Stimulated activated CD8-positive, alpha-beta memory T cell treated with anti-CD3 and anti-CD28 coated beads, Interleukin-15, amount 100 ng/mL, for 4 hours (primary cell): ENCODE measurements around the gene CPE.
"Not testable (repeated sequence)": the region's sequence is repeated elsewhere in the genome, so short reads cannot be mapped to it uniquely, and the experiment has no call there.

Experiments used
- DNase-seq, 2 donors: peaks; one replicate each; pipeline ENCODE4 v3.0.0-alpha.2; 2020; ENCODE audit warnings: low read depth in 2 of 2

CPE gene

DNA sequence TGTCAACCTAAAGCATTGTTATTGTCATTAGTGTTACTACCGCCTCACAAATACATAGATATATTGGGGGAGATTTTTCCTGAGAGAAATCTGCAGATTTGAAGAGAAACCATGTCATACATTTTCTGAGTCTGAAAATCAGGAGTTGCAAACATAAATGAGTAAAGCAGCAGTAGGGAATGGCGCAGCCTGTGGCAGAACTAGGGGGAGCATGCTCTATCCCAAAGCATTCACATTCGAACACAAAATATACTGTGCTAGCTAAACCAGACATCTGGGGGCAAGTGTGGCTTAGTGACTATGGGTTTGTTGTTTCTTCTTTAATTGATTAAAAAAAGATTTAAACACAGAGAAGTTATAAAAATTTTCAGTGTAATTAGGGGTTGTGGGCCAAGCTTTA lies 83.2 kb downstream of the CPE start:
- DNase-seq: no peak

DNA sequence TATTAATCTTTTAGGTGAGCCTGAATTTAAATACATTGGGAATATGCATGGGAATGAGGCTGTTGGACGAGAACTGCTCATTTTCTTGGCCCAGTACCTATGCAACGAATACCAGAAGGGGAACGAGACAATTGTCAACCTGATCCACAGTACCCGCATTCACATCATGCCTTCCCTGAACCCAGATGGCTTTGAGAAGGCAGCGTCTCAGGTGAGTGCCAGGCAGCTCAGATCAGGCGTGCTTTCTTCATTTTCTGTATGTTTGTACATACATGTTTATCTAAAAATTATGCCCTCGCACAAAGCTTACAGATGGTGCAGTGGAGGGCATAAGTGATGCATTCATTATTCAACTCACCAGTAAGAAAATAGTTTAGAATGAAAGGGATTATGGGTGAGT lies 85.6 kb downstream of the CPE start:
- no peak for DNase-seq

DNA sequence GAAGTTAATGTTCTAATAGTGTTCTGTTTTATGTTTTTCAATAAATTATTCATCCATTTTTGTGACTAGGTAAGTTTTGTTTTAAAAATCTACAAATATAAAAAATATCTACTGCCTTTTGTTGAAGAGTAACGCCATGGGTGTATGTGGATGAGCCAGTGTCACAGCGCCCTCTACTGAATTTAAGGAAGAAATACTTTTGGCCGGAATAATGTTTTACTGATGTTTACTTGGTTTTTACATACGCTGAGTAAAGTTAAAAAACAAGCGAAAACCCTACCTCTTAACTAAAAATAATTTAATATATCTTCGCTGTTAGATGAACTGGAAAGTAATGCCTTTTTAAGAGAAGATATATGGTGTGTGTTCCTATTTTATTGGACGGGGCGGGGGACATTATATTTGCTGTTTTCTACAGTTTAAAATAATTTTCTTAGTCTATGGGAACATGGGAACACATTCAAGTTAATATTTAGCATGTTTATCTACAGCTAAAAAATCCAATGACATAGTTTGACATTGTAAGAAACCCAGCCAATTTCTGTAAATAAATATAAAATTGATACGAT lies 86.1 kb downstream of the CPE start:
- DNase-seq: no peak

DNA sequence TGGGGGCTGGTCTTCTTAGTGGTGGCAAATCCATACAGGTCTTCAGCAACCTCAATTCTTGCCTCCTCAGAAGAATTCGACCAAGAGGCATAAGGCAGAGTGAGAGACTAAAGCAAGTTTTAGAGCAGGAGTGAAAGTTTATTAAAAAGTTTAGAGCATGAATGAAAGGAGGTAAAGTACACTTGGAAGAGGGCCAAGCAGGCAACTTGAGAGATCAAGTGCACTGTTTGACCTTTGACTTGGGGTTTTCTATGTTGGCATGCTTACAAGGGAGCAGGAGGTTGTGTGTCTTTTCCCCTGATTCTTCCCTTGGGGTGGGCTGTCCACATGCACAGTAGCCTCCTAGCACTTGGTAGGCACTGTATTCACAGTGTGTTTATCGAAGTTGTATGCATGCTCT lies 91.2 kb downstream of the CPE start:
- no peak for DNase-seq

DNA sequence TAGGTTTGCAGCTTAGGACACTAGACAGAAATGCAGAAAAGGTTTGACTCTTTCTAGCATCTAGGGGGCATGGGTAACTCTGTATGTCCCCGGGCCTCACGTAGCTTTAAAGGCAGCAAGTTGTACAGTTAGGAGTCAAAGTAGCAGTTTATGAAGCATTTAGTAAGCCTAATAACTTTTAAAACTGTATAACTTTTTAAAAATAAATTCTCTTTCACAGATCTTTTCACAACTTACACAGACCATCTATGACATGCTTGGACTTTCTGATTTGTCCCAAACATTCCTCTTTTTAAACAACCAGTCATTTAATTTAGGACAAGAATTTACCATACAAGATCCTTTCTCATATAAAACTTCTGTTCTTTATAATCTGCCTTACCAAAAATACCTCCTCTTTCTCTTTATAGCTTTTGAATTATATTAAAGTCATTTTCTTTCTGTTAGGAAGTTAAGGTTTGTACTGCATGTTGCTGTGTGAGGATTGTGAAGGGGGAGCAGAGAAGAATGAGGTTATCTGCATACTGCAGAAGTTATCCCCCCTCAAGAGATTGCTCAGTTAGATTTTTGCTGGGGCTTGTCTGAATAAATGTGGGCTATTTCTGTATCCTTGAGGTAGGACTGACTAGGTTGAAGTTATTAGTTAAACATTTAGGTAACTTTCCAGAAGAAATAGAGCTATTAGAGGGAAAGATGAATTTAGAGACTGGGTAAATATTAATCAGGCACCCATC lies 94.3 kb downstream of the CPE start:
- no peak for DNase-seq

DNA sequence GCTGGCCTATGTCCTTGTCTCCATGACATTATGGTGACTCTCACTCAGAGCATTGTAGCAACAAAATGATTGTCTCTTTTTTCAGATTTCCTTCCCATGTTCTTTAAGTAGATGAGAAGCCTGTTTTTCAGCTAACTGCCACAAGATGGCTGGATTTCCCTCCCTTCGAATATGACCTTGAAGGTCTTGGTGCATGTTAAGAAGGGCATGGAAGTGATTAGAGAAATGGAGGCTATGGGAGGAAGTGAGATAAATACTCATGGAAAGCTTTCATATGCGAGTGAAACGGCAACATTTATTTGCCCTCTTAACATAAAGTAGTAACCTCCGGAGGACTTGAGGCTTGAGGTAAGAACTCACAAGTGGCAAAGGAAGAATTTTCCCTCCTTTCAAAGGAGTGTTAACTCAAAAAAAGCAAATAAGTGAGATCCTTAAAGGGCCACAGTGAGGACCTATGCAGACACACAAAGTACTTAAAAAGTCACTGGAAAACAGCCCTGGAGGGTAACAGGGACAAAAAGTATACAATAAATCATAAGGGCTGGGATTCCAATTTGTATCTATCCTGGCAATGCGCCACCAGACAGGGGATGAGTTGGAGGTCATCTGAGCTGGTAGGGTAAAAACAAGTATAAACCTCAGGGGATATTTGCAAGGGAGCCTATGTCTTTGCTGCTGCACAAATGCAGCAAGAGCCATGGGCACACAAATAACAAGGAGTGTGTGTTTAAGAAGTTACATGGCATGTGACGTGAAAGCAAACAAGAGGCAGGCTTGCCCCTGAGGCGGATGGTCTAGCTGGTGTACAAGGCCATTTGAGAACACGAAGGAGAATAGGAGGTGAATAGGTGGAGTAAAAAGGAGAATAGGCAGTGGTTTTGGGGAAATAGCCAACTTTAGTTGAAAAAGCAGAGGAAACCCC lies 96.2 kb downstream of the CPE start:
- no peak for DNase-seq

DNA sequence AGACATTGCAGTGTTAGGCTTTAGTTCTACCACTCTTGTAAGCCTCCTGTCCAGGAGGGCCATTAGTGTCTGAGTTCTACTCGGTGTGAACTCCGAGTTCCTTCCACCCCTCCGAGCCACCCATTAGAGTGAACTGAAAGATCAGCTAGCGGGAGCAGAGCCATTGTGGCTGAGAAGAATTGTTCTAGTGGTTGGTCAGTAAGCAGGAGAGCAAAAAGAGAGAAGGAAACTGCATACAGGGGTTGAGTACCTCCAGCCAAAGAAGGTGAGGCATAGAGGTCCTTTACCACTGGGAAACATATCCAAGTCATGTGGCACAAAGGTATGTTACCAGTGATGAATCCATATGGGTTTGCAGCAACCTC lies 96.9 kb downstream of the CPE start:
- no peak for DNase-seq

DNA sequence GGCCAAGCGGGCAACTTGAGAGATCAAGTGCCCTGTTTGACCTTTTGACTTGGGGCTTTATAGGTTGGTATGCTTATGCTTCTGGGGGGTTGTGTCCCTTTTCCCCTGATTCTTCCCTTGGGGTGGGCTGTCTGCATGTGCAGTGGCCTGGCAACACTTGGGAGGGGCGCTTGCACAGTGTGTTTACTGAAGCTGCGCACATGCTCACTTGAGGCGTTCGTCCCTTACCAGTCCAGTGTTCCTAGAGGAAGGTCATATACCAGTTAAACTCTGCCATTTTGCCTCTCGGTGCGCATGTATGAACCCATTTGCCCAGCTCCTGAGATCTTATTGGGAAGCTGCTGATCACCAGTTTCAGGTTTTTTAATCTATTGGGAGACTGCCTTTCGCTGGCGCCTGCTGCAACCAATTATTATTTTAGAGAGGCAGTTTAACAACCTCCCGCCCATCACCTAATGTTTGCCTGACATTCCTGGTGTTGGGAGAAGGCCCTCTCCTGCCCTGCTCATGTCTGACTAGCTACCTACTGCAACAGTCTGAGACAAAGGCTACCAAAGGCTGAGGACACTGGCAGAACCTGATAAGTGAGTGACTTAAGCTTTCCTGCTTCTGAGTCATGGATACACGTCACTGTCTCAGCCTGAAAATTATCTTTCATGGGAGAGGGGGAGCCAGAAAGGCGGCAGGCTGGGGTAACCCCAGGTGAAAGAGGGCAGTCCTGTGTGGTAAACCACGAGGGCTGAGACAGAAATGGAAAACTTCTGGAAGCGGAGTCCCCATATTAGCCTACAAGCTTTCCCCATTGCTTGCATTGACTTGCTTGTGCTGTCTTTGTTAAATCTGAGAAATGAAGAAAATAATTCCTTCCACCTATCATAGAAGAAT lies 97.6 kb downstream of the CPE start:
- no peak for DNase-seq

DNA sequence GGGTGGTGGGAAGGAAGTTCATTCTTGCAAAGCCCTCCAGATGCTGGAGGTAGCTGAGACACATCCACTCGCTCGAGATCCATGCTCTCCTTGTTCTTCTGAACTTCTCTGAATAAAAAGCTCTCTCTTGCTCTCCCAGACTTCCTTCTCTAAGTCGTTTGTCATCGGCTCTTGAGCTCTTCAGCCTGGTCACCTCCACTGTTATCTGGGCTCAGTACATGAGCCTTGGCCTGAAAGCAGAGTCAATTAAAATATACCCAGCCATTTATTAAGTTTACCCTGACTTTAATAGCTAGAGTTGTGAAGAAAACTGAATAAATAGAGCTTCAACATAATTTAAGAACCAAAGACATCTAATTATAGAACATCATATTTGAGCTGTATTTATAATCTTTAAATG lies 99.0 kb downstream of the CPE start:
- DNase-seq: no peak

DNA sequence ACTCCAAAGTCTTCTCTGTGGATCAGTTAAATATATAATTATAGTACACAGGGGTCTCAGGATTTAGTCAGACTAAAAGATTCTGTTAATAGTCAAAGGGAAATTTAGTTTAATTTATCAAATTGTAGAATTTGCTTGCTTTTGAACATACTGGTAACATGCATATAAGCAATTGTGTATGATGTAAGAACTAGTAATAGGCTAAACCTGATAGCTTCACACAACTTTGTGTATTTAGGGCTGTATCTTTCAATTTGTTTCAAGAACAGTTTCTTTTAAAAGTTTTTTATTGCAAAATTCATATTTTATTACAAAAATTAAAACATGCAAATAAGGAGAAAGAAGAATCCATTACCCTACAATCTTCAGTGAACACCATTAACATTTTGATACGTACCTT lies 99.5 kb downstream of the CPE start:
- DNase-seq: no peak

DNA sequence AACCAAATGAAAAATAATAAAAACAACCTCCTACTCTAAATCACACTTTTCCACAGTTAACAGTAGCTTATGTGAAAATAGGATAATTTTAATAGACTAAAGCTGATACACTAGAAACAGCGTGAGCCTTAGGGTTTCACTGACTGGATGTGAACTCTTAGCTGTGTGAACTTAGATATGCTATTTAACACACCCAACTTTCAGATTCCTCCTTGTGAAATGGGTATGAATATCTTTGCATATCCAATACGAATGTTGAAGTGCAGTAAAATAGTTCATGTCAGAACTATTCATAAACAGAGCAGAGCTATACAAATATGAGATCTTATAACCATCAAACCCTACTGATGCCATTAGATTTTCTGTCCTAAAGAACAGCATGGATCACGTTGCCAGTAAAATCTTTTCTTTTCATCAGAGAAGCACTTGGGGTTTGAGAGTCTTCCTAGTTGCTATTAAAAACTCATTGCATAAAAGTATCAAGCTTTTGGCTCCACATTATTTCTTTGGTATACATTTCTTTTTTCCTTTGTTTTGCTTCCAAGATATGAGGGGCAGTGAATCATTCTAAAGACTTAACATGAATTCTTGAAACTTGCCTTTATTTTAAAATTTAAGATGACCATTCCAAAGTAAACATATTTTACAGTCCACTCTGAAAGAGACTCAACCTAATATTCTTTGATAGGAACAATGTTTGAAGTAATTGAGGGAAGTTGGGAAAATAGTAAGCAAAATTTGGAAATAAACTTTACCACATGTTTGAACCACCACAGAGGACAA lies 102.4 kb downstream of the CPE start:
- DNase-seq: no peak

DNA sequence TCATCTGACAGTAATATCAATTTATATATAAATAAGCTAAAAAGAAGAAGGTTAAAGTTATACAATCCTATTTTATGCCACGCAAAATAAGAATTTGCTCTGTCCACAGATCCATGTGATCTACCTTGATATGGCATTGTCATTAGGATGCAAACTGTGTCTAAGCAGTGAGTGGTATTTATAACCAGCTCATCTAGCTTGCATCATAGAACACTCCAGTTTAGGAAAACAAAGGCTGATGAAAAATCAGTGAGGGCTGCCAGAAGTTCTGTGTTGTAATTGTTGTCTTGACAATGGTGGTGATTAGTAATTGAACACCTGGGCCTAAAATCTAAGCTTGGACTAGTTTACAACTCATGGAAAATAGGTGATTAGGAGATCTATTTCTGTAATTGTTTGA lies 111.0 kb downstream of the CPE start:
- DNase-seq: no peak

DNA sequence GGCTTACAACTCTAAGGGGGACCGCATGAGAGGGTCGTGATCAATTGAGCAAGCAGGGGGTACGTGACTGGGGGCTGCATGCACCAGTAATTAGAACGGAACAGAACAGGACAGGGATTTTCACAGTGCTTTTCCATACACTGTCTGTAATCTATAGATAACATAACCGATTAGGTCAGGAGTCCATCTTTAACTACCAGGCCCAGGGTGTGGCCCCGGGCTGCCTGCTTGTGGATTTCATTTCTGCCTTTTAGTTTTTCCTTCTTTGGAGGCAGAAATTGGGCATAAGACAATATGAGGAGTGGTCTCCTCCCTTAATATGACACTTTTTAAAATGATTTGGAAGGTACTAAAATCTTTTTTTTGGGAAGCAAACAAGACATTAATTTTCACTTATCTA lies 113.8 kb downstream of the CPE start:
- not testable (repeated sequence) for DNase-seq

DNA sequence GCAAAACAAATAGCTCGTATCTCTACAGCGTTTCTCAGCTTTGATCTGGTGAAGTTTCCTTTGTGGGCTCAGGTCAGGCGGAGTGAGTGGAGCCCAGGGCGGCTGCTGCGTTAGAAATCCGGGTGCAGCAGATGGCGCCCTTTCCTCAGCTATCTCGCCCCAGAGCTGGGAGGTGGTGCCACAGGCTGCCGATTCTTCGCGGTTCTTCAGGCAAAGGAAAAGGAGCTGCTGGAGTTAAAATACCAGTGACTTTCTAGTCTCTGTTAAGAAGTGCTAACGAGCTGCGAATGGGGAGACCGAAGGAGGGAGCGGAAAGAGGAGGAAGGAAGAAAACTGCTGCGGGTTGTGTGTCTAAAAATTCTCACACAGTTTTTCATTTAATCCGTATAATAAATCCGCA lies 114.6 kb downstream of the CPE start:
- peak; percentile 13 to 14 for DNase-seq

DNA sequence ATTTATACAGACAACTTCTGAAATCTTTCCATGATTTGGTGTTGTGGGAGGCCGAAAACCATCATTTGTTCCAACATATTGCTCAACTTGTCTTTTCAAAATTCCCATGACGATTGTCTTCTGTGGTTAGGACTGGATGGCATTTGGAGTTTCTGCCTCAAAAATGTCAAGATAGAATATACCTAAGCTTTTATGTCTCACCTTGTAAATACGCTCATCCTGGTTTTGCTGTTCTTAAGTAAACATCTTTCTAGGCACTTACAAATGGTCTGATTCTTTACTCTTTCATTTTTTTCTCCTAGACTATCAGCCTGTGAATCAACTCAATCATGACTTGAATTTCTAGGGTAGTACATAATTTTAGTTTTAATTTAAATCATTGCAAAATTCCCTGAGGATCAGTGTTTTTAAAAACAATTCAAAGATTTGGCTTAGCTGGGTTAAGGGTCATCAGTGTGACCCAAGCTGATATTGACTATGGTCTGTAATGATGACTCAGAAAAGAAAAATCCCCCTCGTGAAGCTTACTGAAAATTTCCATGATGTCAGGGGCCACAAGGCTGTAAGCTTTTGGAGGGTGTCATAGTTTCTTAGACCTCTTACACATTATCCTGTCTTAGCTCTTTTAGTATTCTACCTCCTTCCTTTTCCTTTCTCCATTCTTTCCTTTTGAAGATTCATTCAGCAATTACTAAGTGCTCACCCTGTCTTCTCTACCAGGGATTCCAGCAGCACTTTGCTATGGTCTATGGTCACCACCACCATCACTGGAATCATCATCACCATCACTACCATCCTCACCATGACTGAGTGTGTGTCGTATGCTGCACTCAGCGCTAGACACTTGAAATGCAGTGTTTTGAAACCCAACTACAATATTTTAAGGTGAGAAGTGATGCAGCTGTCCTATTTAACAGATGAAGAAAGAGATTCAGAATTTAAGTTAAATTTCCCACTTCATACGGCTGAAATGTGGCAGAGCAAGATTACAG lies 124.4 kb downstream of the CPE start:
- DNase-seq: no peak

DNA sequence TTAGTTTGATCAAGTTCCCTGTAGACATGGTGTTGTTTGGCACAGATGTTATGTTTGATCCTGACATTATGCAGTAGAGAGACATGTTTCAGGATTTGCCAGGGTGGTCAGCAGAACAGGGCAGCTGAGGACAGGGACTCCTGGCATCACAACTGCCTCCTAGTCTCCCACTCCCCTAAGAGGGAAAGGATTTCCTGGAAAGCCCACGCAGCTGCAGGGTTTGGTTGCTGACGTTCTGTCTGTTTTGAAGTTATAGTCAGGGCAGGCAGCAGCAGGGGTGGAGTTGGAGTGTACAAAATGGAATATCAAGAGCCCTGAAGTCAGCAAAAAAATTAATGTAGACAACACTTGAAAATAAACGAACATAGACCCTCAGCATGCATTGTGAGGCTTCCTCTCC lies 125.4 kb downstream of the CPE start:
- DNase-seq: no peak

DNA sequence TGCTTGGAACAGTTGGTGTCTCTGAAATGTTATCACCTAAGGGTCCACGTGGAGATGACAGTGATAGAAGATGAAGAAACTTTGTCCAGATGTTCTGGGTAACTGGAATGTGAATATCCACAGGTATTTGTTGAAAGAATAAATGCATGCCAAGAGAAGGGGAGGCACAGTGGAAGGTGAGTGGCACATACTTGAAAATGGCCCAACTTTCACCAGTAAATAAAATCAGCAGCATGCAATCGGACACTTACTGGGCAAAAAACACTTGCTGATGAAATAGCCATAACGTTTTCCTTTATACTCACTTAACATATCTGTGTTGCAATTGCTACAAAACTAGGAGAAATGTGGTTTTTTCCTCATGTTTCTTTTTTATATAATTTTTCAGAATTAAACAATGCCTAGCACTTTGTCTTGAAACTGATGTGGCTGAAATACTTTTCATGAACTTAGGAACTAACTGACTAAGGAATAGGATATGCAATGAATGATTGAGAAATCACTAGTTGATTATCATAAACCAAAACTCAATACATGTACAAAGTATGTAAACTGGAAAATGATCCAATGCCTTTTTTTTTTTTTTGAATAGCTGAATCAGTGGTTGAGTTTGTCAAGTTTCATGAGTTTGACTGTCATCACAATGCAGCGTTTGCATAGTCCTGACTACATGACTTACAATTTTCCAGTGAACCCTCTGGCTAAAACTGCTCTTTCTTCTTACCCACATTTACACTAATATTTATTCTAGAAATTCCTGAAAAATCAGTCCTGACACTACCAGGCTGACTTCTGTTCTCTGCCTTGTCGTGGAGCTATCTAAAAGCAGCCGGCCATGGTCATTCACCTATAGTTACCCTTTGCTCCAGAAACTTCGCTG lies 127.4 kb downstream of the CPE start:
- no peak for DNase-seq

DNA sequence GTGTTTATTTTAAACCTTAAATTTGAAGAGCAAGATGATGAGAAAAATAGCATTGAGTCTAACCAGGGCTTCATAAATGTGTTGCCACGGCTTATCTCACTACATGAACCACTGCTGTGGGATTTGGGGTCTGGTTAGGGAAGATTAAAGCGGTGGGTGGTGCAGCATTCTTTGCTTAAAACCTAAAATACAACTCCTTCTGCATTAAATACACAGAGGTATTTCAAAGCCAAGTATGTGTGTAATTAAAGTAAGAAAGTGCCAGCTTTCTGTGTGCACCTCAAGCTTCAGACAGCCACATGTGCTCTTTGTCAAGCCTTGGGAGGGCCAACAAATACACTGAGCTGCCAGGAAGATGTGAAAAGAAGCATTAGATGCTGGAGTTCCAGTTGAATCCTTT lies 128.0 kb downstream of the CPE start:
- DNase-seq: no peak

DNA sequence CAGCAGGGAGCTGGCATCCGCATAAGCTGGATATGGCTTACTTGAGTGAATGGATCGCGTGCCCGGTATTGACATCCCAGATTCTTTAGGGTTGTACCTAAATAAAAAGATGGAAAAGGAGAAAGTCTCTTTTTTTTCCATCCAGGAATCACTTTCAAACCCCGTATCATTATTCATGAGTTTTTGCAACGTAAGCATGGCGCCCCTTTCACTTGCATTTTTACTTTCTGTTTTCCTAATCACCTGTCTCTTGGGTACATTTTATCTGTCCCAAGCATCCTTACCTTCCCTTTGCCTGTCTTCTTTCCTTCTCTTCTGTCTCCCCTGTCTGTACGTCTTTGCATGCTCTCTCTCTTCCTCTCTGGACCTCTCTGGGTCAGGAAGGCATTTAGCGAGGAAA lies 128.6 kb downstream of the CPE start:
- DNase-seq: no peak
